Neutrophil (primary cell): ENCODE measurements around the gene RASD2.

ENCODE experiments used
- H3K27ac ChIP-seq: fragments of 200-600 bp; sonication (generic); 2 replicates; pipeline ENCODE4 v1.5.1; 2016; ENCODE audit warnings: mild to moderate bottlenecking, moderate library complexity
- H3K27me3 ChIP-seq: fragments of 200-600 bp; sonication (generic); 2 replicates; pipeline ENCODE4 v1.6.0; 2016; ENCODE audit warnings: mild to moderate bottlenecking
- H3K36me3 ChIP-seq: fragments of 200-600 bp; sonication (generic); 2 replicates; pipeline ENCODE4 v1.5.1; 2017
- H3K4me1 ChIP-seq, 2 experiments: fragments of 200-600 bp in 1 of 2; sonication (generic) in 1 of 2; 1 replicate in 1 of 2; 2 replicates in 1 of 2; pipeline versions ENCODE4 v1.5.1 to v1.6.1; 2013 to 2016; ENCODE audit warnings: low read depth in 1 of 2, low read length in 1 of 2, mild to moderate bottlenecking in 1 of 2, moderate library complexity in 1 of 2; ENCODE audit not compliant: control insufficient read depth in 1 of 2, insufficient read depth in 1 of 2
- H3K4me3 ChIP-seq, 2 experiments: fragments of 200-600 bp in 1 of 2; sonication (generic) in 1 of 2; 1 replicate in 1 of 2; 2 replicates in 1 of 2; pipeline ENCODE4 v1.5.1; 2013 to 2016; ENCODE audit warnings: low read depth in 1 of 2, low read length in 1 of 2, mild to moderate bottlenecking in 1 of 2, moderate library complexity in 1 of 2
- H3K9me3 ChIP-seq: fragments of 200-600 bp; sonication (generic); 2 replicates; pipeline ENCODE4 v1.5.1; 2016
- CTCF ChIP-seq: fragments of 200-600 bp; sonication (generic); IDR thresholded peaks from 2 replicates; pipeline ENCODE4 v1.5.1; 2016; ENCODE audit warnings: antibody characterized with exemption

RASD2 gene

GRCh38 chr22:35517207-35517606 is 23.4 kb upstream of the RASD2 start:
- H3K4me1 ChIP-seq, result no peaks in the 10 kb centered on the region
- peaks cover 50% of the 10 kb centered on the region for H3K27me3 ChIP-seq
- H3K4me3 ChIP-seq, result no peak overlapping the region
- H3K9me3 ChIP-seq, result no peaks in the 10 kb centered on the region
- H3K36me3 ChIP-seq, result no peaks in the 10 kb centered on the region
- H3K27ac ChIP-seq, result no peak overlapping the region
- no peak for TF ChIP-seq CTCF

GRCh38 chr22:35517769-35518530 is 22.7 kb upstream of the RASD2 start:
- H3K27me3 ChIP-seq, result peaks cover 48% of the 10 kb centered on the region
- no peaks in the 10 kb centered on the region for H3K4me1 ChIP-seq
- H3K4me3 ChIP-seq, result no peak overlapping the region
- no peaks in the 10 kb centered on the region for H3K36me3 ChIP-seq
- no peak for TF ChIP-seq CTCF
- no peaks in the 10 kb centered on the region for H3K9me3 ChIP-seq
- H3K27ac ChIP-seq, result no peak overlapping the region

GRCh38 chr22:35518811-35519210 is 21.8 kb upstream of the RASD2 start:
- H3K4me3 ChIP-seq, result no peak overlapping the region
- H3K27ac ChIP-seq, result no peak overlapping the region
- no peaks in the 10 kb centered on the region for H3K36me3 ChIP-seq
- H3K9me3 ChIP-seq, result no peaks in the 10 kb centered on the region
- TF ChIP-seq CTCF, result no peak
- peaks cover 41% of the 10 kb centered on the region for H3K27me3 ChIP-seq
- no peaks in the 10 kb centered on the region for H3K4me1 ChIP-seq

- Histone ChIP-seq H3K36me3 (no peaks in the 10 kb centered on the region), H3K4me1 (no peaks in the 10 kb centered on the region), H3K4me3 (no peak overlapping the region), H3K27ac (no peak overlapping the region), H3K27me3 (peaks cover 35% of the 10 kb centered on the region), H3K9me3 (no peaks in the 10 kb centered on the region)
- no peak for TF ChIP-seq CTCF
These were observed 21.2 kb upstream of the RASD2 start for GRCh38 chr22:35519306-35520000.

- Histone ChIP-seq H3K27me3 (peaks cover 24% of the 10 kb centered on the region), H3K36me3 (no peaks in the 10 kb centered on the region), H3K9me3 (no peaks in the 10 kb centered on the region), H3K4me3 (no peak overlapping the region), H3K27ac (no peak overlapping the region), H3K4me1 (no peaks in the 10 kb centered on the region)
- no peak for TF ChIP-seq CTCF
These were observed 19.0 kb upstream of the RASD2 start for GRCh38 chr22:35521358-35522224.
